DND-41 (cell line): ENCODE measurements around the gene SEL1L2.

ENCODE experiments used
- CTCF ChIP-seq: IDR thresholded peaks from 2 replicates; pipeline ENCODE4 v1.5.1; 2012; ENCODE audit warnings: borderline replicate concordance, low read length, moderate library complexity, mild to moderate bottlenecking; ENCODE audit not compliant: poor library complexity, severe bottlenecking; ENCODE audit errors: extremely low read depth
- EZH2 ChIP-seq: IDR thresholded peaks from 3 replicates; pipeline ENCODE4 v1.6.1; 2012; ENCODE audit warnings: borderline replicate concordance, low read depth, mild to moderate bottlenecking, moderate library complexity, low read length, inconsistent platforms; ENCODE audit not compliant: severe bottlenecking

GRCh38 chr20:13984211-13984610 is 6.2 kb downstream of the SEL1L2 start:
- TF ChIP-seq CTCF: no peak
- no peak for TF ChIP-seq EZH2
